ENCODE measurements around the gene MXRA7.

The MXRA7 gene

DNA sequence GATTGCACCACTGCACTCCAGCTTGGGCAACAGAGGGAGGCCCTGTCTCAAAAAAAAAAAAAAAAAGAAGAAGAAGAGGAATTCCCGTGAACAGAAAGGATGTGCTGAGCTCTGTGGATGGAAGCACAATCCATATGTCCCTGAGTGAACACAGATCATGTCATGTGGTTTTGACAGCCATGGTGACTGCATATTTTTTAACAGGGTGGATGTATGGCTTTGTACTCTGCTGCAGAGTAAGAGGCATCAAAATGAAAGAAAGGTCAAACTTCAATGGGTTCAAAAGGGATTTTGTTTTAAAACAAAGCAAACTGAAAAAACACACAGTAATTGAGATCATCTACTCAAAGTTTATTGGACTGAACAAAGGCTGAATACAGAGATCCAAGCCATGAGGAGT is 31.5 kb downstream of the MXRA7 start:
- H3K4me3 ChIP-seq (ENCODE audit: insufficient read depth, low read length, poor library complexity, severe bottlenecking) = no peak overlapping the region
- H2AFZ ChIP-seq (ENCODE audit: low read depth, low read length, severe bottlenecking) = no peak overlapping the region
- no peak overlapping the region for H3K27ac ChIP-seq (ENCODE audit: low read depth, low read length)
- no peak overlapping the region for H3K4me2 ChIP-seq (ENCODE audit: low read depth, low read length, poor library complexity, severe bottlenecking)
- no peaks in the 10 kb centered on the region for H3K36me3 ChIP-seq (ENCODE audit: low read length)
- H3K9ac ChIP-seq (ENCODE audit: low read length) = no peak overlapping the region
- no peaks in the 10 kb centered on the region for H4K20me1 ChIP-seq (ENCODE audit: low read depth, low read length)
- H3F3A ChIP-seq (ENCODE audit: insufficient read depth) = no peaks in the 10 kb centered on the region
- H3K79me2 ChIP-seq (ENCODE audit: insufficient read depth, low read length) = no peaks in the 10 kb centered on the region
- no peaks in the 10 kb centered on the region for H3K27me3 ChIP-seq (ENCODE audit: low read length)
- H3K9me2 ChIP-seq (replicated peaks; ENCODE audit: insufficient read depth, low read length) = no peaks in the 10 kb centered on the region
- TF ChIP-seq CTCF (IDR thresholded peaks at IDR 0.05; ENCODE audit: insufficient read depth, low read length, poor library complexity, severe bottlenecking) (no peak), EZH2phosphoT487 (conservative IDR thresholded peaks at IDR 0.05; ENCODE audit: low read length) (no peak)
- H3K9me3 ChIP-seq (ENCODE audit: insufficient read depth, low read length) = no peaks in the 10 kb centered on the region

DNA sequence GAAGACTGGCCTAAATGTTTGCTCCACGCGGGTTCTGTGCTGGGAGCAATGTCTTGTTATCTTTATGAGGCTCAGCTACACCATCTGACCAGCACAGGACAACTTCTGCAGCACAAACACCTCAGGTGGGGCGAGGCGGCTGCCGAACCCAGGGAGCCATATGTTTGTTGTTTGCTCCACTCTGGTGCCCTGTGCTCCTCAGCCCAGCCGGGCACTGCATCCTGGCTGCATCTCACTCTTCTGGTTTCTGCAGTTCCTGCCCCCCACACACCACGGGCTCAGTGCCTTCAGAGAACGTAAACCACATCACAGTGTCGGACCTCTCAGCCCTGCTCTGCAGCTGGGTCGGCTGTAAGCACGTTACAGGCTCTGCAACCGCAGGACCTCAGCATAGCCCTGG is 32.4 kb downstream of the MXRA7 start:
- Histone ChIP-seq H3K27ac (ENCODE audit: low read depth, low read length) (no peak overlapping the region), H3K36me3 (ENCODE audit: low read length) (no peaks in the 10 kb centered on the region), H3K9me3 (ENCODE audit: insufficient read depth, low read length) (no peaks in the 10 kb centered on the region), H3K9ac (ENCODE audit: low read length) (no peak overlapping the region), H3K4me2 (ENCODE audit: low read depth, low read length, poor library complexity, severe bottlenecking) (no peak overlapping the region), H4K20me1 (ENCODE audit: low read depth, low read length) (no peaks in the 10 kb centered on the region), H3K79me2 (ENCODE audit: insufficient read depth, low read length) (no peaks in the 10 kb centered on the region), H3K9me2 (replicated peaks; ENCODE audit: insufficient read depth, low read length) (no peaks in the 10 kb centered on the region), H3K27me3 (ENCODE audit: low read length) (no peaks in the 10 kb centered on the region), H3F3A (ENCODE audit: insufficient read depth) (no peaks in the 10 kb centered on the region), H3K4me3 (ENCODE audit: insufficient read depth, low read length, poor library complexity, severe bottlenecking) (no peak overlapping the region), H2AFZ (ENCODE audit: low read depth, low read length, severe bottlenecking) (no peak overlapping the region)
- TF ChIP-seq CTCF (IDR thresholded peaks at IDR 0.05; ENCODE audit: insufficient read depth, low read length, poor library complexity, severe bottlenecking) (no peak), EZH2phosphoT487 (conservative IDR thresholded peaks at IDR 0.05; ENCODE audit: low read length) (no peak)

DNA sequence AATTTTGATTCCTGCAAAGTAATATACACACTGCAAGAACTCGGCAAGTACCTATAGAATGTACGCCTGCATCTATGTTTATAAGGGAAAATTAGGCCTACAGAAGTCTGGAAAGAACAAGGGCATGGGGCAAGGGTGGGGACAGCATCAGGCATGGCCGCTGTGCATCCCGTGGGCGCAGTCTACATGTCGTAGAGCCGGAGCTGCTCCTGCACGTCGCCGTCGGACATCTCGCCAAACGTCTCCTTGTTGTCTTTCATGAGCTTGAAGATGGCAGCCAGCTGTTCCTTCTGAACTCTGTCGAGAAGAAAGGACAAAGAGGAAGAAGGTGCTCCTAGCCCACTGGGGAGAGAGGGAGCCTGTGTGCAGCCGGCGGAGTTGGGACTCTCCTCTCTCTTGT is 33.4 kb downstream of the MXRA7 start:
- H3K4me2 ChIP-seq (ENCODE audit: low read depth, low read length, poor library complexity, severe bottlenecking) = no peak overlapping the region
- H3K36me3 ChIP-seq (ENCODE audit: low read length) = no peaks in the 10 kb centered on the region
- TF ChIP-seq CTCF (IDR thresholded peaks at IDR 0.05; ENCODE audit: insufficient read depth, low read length, poor library complexity, severe bottlenecking) (no peak), EZH2phosphoT487 (conservative IDR thresholded peaks at IDR 0.05; ENCODE audit: low read length) (no peak)
- H3F3A ChIP-seq (ENCODE audit: insufficient read depth) = no peaks in the 10 kb centered on the region
- no peak overlapping the region for H2AFZ ChIP-seq (ENCODE audit: low read depth, low read length, severe bottlenecking)
- no peak overlapping the region for H3K4me3 ChIP-seq (ENCODE audit: insufficient read depth, low read length, poor library complexity, severe bottlenecking)
- H3K9me2 ChIP-seq (replicated peaks; ENCODE audit: insufficient read depth, low read length) = no peaks in the 10 kb centered on the region
- no peak overlapping the region for H3K9ac ChIP-seq (ENCODE audit: low read length)
- H4K20me1 ChIP-seq (ENCODE audit: low read depth, low read length) = no peaks in the 10 kb centered on the region
- no peaks in the 10 kb centered on the region for H3K27me3 ChIP-seq (ENCODE audit: low read length)
- no peaks in the 10 kb centered on the region for H3K79me2 ChIP-seq (ENCODE audit: insufficient read depth, low read length)
- no peak overlapping the region for H3K27ac ChIP-seq (ENCODE audit: low read depth, low read length)
- H3K9me3 ChIP-seq (ENCODE audit: insufficient read depth, low read length) = no peaks in the 10 kb centered on the region

- Histone ChIP-seq H3K4me3 (ENCODE audit: insufficient read depth, low read length, poor library complexity, severe bottlenecking) (no peak overlapping the region), H3K9me3 (ENCODE audit: insufficient read depth, low read length) (no peaks in the 10 kb centered on the region), H3K27me3 (ENCODE audit: low read length) (no peaks in the 10 kb centered on the region), H3K4me2 (ENCODE audit: low read depth, low read length, poor library complexity, severe bottlenecking) (no peak overlapping the region), H3K27ac (ENCODE audit: low read depth, low read length) (no peak overlapping the region), H3K9ac (ENCODE audit: low read length) (no peak overlapping the region), H4K20me1 (ENCODE audit: low read depth, low read length) (no peaks in the 10 kb centered on the region), H3K79me2 (ENCODE audit: insufficient read depth, low read length) (no peaks in the 10 kb centered on the region), H3K36me3 (ENCODE audit: low read length) (no peaks in the 10 kb centered on the region), H2AFZ (ENCODE audit: low read depth, low read length, severe bottlenecking) (no peak overlapping the region), H3F3A (ENCODE audit: insufficient read depth) (no peaks in the 10 kb centered on the region), H3K9me2 (replicated peaks; ENCODE audit: insufficient read depth, low read length) (no peaks in the 10 kb centered on the region)
- TF ChIP-seq EZH2phosphoT487 (conservative IDR thresholded peaks at IDR 0.05; ENCODE audit: low read length) = no peak
- no peak for TF ChIP-seq CTCF (IDR thresholded peaks at IDR 0.05; ENCODE audit: insufficient read depth, low read length, poor library complexity, severe bottlenecking)
These were observed 34.1 kb downstream of the MXRA7 start for GRCh38 chr17:76676629-76677028.
